Stomach (tissue), 4 donors: ENCODE data around the gene SLC25A12.

ENCODE experiments used
- EP300 ChIP-seq: sonication (generic); formaldehyde crosslinking; IDR thresholded peaks from one replicate; pipeline ENCODE4 v1.6.1; 2017; ENCODE audit warnings: antibody characterized with exemption
- POLR2A ChIP-seq, 4 donors: fragments of 450-650 bp; IDR thresholded peaks; one replicate each; pipeline ENCODE4 v1.6.1; 2016; ENCODE audit warnings: antibody characterized with exemption in 4 of 4, control low read depth in 2 of 4, mild to moderate bottlenecking in 1 of 4, moderate library complexity in 1 of 4
- POLR2AphosphoS5 ChIP-seq, 3 donors: sonication (generic); formaldehyde crosslinking; IDR thresholded peaks; one replicate each; pipeline ENCODE4 v1.6.1; 2016; ENCODE audit warnings: antibody characterized with exemption in 3 of 3
- TF ChIP-seq, protein P1 (sequence below), 7 experiments: fragments of 450-650 bp in 4 of 7; fragments of 200-600 bp in 3 of 7; sonication (generic) in 3 of 7; IDR thresholded peaks; one replicate each; pipeline ENCODE4 v1.5.1; 2016 to 2019; ENCODE audit warnings: antibody characterized with exemption in 7 of 7, control low read depth in 2 of 7, mild to moderate bottlenecking in 1 of 7

DNA sequence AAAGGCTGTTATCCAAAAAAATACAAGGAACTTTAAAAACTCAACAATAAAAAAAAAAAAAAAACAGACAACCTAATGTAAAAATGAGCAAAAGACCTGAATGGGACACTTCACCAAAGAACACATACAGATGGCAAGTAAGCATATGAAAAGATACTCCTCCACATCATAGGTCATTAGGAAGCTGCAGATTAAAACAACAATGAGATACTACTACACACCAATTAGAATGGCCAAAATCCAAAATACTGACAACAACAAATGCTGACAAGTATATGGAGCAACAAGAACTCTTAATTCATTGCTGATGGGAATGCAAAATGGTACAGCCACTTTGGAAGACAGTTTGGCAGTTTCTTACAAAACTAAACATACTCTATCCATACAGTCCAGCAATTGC lies 122.6 kb downstream of the SLC25A12 start:
- TF ChIP-seq POLR2AphosphoS5 (IDR thresholded peaks at IDR 0.05) (no peak), POLR2A (IDR thresholded peaks at IDR 0.05) (no peak), EP300 (no peak)
- TF ChIP-seq, protein P1, sequence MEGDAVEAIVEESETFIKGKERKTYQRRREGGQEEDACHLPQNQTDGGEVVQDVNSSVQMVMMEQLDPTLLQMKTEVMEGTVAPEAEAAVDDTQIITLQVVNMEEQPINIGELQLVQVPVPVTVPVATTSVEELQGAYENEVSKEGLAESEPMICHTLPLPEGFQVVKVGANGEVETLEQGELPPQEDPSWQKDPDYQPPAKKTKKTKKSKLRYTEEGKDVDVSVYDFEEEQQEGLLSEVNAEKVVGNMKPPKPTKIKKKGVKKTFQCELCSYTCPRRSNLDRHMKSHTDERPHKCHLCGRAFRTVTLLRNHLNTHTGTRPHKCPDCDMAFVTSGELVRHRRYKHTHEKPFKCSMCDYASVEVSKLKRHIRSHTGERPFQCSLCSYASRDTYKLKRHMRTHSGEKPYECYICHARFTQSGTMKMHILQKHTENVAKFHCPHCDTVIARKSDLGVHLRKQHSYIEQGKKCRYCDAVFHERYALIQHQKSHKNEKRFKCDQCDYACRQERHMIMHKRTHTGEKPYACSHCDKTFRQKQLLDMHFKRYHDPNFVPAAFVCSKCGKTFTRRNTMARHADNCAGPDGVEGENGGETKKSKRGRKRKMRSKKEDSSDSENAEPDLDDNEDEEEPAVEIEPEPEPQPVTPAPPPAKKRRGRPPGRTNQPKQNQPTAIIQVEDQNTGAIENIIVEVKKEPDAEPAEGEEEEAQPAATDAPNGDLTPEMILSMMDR (IDR thresholded peaks at IDR 0.05) = no peak
